ENCODE data around the gene ZCCHC7. TPM values are rescaled to one million over a fixed set of nuclear protein-coding genes. Genes with fewer than 3 reads are reported as not detected.

Gene ZCCHC7
- total and polyA plus RNA-seq, 2 of the 8 experiments (the other 6 are each of a cell fraction or from before 2014, with no cell fraction given): 12.2 to 27.5 TPM

GRCh38 chr9:37253377-37253937, 133.1 kb downstream of the ZCCHC7 start:
- no peak overlapping the region for H4K91ac ChIP-seq (replicated peaks; ENCODE audit: insufficient read length, low read length)
- no peak overlapping the region for H2BK15ac ChIP-seq (ENCODE audit: low read length)
- DNase-seq (ENCODE audit: low read depth in 1 of 2, low spot score in 2 of 2) (no peak), FAIRE-seq (peak; percentile 57)
- TF ChIP-seq SUZ12 (IDR thresholded peaks at IDR 0.05; ENCODE audit: low read length): no peak
- peak; percentile 63 for TF ChIP-seq USF2 (IDR thresholded peaks at IDR 0.05; ENCODE audit: low read length)
- TF ChIP-seq E2F6 (IDR thresholded peaks at IDR 0.05): no peak
- no peaks in the 10 kb centered on the region for H3K79me1 ChIP-seq (ENCODE audit: low read depth, low read length)
- peaks cover 0 to 13% (median 5%) of the 10 kb centered on the region in 4 experiments; a peak in 4 of 7 replicates for H3K4me1 ChIP-seq (replicated peaks in 1 of 4; ENCODE audit: control insufficient read depth in 3 of 4, insufficient read depth in 4 of 4, low read length in 3 of 4)
- H3K9me3 ChIP-seq (ENCODE audit: insufficient read depth in 2 of 2, low read depth in 1 of 2, low read length in 1 of 2): no peaks in the 10 kb centered on the region
- no peak overlapping the region for H3K14ac ChIP-seq (ENCODE audit: insufficient read length)
- no peak overlapping the region; a peak in 1 of 8 replicates for H3K4me3 ChIP-seq (ENCODE audit: extremely low read depth in 1 of 4, insufficient read depth in 2 of 4, low read depth in 3 of 4, low read length in 4 of 4)
- H3K18ac ChIP-seq (ENCODE audit: extremely low read depth, low read length): no peak overlapping the region
- CTCF ChIA-PET (ENCODE audit: partially characterized antibody): interaction anchor here (1.2 kb wide), 1 partner anchor 44 kb away, joined by 5 read pairs; no protein-coding TSS in a partner anchor
- no peak overlapping the region for H2AFZ ChIP-seq (ENCODE audit: low read length)
- peak overlapping the region; percentile 75 for H4K5ac ChIP-seq (ENCODE audit: insufficient read length, low read depth, low read length)
- H2BK5ac ChIP-seq (ENCODE audit: low read depth, low read length): no peak overlapping the region
- H3K23ac ChIP-seq (ENCODE audit: insufficient read length): no peak overlapping the region
- no peak overlapping the region for H2BK12ac ChIP-seq (ENCODE audit: low read depth, low read length)
- H4K20me1 ChIP-seq (replicated peaks in 1 of 2; ENCODE audit: control insufficient read depth in 1 of 2, insufficient read depth in 2 of 2, low read length in 2 of 2): no peaks in the 10 kb centered on the region
- H3K9ac ChIP-seq (replicated peaks in 1 of 4; ENCODE audit: extremely low read depth in 1 of 4, low read depth in 3 of 4, low read length in 3 of 4): no peak overlapping the region
- H2AK5ac ChIP-seq (ENCODE audit: low read depth, low read length): no peak overlapping the region
- no peaks in the 10 kb centered on the region for H3K27me3 ChIP-seq (replicated peaks in 1 of 4; ENCODE audit: control insufficient read depth in 3 of 4, extremely low read depth in 1 of 4, insufficient read depth in 3 of 4, low read length in 3 of 4)
- no peak overlapping the region for H3K27ac ChIP-seq (ENCODE audit: low read depth, low read length)
- no peaks in the 10 kb centered on the region for H3K23me2 ChIP-seq (ENCODE audit: low read depth, low read length)
- peaks cover 0 to 12% of the 10 kb centered on the region in 2 experiments; a peak in 2 of 4 replicates for H3K79me2 ChIP-seq (ENCODE audit: control insufficient read depth in 1 of 2, insufficient read depth in 2 of 2, low read length in 2 of 2)
- no peak overlapping the region for H3K56ac ChIP-seq (replicated peaks; ENCODE audit: insufficient read length, low read depth, low read length)
- H3K4ac ChIP-seq (replicated peaks; ENCODE audit: insufficient read length, low read depth, low read length): no peak overlapping the region
- no peaks in the 10 kb centered on the region for H3K36me3 ChIP-seq (ENCODE audit: control insufficient read depth in 2 of 4, insufficient read depth in 4 of 4, low read length in 3 of 4)
- WGBS, 2 experiments (ENCODE audit: extremely low coverage in 1 of 2, insufficient coverage in 1 of 2, insufficient read length in 1 of 2, insufficient replicate concordance in 2 of 2, low coverage in 1 of 2, low lambda C conversion rate in 2 of 2, missing lambda C conversion rate in 1 of 2): 38% methylated on average over 4 of the region's 4 CpGs; no CpG with 5 or more reads in 1 of the 2 experiments
- no peak overlapping the region for H4K8ac ChIP-seq (ENCODE audit: extremely low read depth, insufficient read depth, low read length)
- POLR2A ChIA-PET (ENCODE audit: partially characterized antibody): no interaction called here
- no peak overlapping the region for H2BK120ac ChIP-seq (replicated peaks; ENCODE audit: low read depth, low read length)
- H2BK20ac ChIP-seq (ENCODE audit: low read length): no peak overlapping the region
- H3K4me2 ChIP-seq (ENCODE audit: insufficient read depth in 1 of 2, low read depth in 2 of 2, low read length in 2 of 2): no peak overlapping the region; a peak in 1 of 4 replicates
